Stimulated activated CD8-positive, alpha-beta memory T cell treated with anti-CD3 and anti-CD28 coated beads, Interleukin-7, amount 100 ng/mL, for 4 hours (primary cell): ENCODE data around the gene TP63.
"Not testable (repeated sequence)": the region's sequence is repeated elsewhere in the genome, so short reads cannot be mapped to it uniquely, and the experiment has no call there.

Source experiments
- DNase-seq, 2 donors: peaks; one replicate each; pipeline ENCODE4 v3.0.0-alpha.2; 2020; ENCODE audit warnings: low read depth in 2 of 2

Gene TP63

DNA sequence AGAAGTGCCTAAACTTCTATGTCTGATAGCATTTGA, at the start of gene TP63:
TP63 (plus strand) TSS at position 17 of the 36 bp plus-strand sequence. CDS start 127 bp downstream, outside the sequence.
- no peak for DNase-seq

- no peak for DNase-seq
Measured at GRCh38 chr3:189582179-189582578, 49.0 kb upstream of the TP63 start.

DNA sequence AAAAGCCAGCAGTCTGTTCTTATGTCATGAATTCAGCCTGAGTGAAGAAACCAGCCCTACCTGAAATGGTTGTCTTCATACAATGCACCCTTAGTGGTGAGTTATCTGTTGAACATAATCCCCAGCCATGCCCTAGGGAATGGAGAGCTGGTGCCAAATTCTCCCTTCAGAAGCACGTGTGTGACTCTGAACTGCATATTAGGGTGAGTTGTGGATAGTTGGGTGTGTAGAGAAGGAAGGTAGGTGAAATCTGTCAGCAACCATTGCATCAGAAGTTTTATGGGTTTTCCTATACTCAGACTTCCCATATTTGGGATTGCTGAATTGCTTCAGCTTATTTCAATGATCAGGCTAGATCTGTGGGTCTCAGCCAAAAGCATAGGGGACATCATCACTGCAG, 46.5 kb upstream of the TP63 start:
- no peak for DNase-seq

- DNase-seq = no peak
Measured at GRCh38 chr3:189586941-189587663, 44.1 kb upstream of the TP63 start.

DNA sequence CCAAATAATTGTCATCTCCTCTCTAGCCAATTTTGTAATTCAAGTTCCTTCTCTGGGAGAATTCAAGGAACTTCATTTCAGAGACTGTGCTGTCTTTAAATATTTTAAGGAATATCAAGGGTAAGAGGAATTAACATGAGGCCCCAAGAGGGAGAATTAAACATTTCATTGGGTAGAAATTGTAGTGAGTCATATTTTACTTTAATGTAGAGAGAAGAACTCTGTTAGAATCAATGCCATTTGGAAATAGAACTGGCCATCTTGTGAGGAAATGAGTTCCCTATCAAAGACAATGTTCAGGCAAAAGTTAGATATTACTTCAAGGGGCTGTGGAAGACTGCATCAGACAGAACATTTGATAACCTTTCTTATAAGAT, 43.5 kb upstream of the TP63 start:
- no peak for DNase-seq

- no peak for DNase-seq
Measured at GRCh38 chr3:189588070-189588469, 43.1 kb upstream of the TP63 start.

- DNase-seq = no peak
Measured at GRCh38 chr3:189588475-189589178, 42.6 kb upstream of the TP63 start.

GRCh38 chr3:189589179-189589569, 42.0 kb upstream of the TP63 start:
- DNase-seq = no peak

- no peak for DNase-seq
Measured at GRCh38 chr3:189590223-189590622, 41.0 kb upstream of the TP63 start.

GRCh38 chr3:189593581-189593980, 37.6 kb upstream of the TP63 start:
- DNase-seq = no peak

GRCh38 chr3:189596078-189596979, 34.9 kb upstream of the TP63 start:
- not testable (repeated sequence) for DNase-seq

DNA sequence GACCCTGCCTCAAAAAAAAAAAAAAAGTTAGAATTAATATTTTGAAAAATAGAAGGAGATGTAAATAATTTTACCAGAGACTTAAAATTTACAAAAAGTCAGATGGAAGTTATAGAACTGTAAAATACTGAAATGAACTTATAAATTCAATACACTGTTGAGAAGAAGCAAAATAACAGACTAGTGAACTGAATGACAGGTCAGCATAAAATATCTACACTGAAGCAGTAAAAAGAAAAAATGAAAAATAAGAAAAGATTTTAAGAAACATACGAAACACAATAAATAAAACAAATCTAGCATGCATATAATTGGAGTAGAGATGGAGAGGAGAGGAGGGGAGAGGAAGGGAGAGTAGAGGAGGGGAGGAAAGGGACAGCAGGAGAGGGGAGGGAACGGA, 33.3 kb upstream of the TP63 start:
- DNase-seq = no peak

DNA sequence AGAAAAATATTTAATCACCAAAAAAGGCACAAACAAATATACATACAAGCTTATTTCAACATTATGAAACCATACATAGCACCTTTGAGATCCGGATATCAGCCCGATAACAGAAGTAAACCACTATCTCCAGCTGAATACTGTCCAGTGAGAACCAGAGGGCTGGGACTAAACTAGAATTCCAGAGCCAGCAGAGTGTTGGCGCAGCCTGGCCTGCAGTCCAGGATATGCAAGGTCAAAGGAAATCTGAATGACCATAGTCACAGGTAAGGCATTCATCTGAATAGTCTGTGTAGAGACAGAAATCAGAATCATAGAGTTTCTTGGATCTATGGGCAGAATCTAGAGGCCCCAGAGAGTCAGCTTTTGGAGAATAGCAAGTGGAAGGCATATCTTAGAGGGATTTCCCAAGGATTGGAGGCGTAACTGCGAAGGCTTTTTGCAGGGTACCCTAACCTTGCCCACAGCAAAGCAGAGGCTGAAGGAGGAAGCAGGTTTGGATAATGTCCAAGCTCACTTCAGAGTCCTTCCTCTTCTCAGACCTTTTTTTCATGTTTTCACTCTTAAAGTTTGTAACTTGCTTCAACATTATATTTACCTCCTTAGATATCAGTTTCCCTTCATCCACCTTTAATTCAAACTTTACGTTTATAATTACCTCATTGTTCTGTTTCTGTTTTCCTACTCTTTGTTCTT, 32.5 kb upstream of the TP63 start:
- DNase-seq = no peak

GRCh38 chr3:189602471-189602870, 28.7 kb upstream of the TP63 start:
- no peak for DNase-seq

GRCh38 chr3:189605717-189606116, 25.5 kb upstream of the TP63 start:
- DNase-seq = no peak

GRCh38 chr3:189606774-189607173, 24.4 kb upstream of the TP63 start:
- DNase-seq = no peak

DNA sequence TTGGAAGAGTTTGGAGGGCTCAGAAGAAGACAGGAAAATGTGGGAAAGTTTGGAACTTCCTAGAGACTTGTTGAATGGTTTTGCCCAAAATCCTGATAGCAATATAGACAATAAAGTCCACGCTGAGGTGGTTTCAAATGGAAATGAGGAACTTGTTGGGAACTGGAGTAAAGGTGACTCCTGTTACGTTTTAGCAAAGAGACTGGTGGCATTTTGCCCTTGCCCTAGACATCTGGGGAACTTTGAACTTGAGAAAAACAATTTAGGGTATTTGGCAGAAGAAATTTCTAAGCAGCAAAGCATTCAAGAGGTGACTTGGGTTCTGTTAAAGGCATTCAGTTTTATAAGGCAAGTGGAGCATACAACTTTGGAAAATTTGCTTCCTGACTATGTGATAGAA, 18.5 kb upstream of the TP63 start:
- DNase-seq = not testable (repeated sequence)

DNA sequence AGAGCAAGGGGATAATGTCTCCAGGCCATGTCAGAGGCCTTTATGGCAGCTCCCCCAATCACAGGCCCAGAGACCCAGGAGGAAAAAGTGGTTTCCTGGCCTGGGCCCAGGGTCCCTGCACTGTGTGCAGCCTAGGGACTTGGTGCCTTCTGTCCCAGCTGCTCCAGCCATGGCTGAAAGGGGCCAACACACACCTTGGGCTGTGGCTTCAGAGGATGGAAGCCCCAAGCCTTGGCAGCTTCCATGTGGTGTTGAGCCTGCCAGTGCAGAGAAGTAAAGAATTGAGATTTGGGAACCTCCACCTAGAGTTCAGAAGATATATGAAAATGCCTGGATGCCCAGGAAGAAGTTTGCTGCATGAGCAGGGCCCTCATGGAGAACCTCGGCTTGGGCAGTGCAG, 18.1 kb upstream of the TP63 start:
- no peak for DNase-seq

GRCh38 chr3:189621948-189622603, 9.1 kb upstream of the TP63 start:
- no peak for DNase-seq

- no peak for DNase-seq
Measured at GRCh38 chr3:189622629-189623028, 8.6 kb upstream of the TP63 start.

DNA sequence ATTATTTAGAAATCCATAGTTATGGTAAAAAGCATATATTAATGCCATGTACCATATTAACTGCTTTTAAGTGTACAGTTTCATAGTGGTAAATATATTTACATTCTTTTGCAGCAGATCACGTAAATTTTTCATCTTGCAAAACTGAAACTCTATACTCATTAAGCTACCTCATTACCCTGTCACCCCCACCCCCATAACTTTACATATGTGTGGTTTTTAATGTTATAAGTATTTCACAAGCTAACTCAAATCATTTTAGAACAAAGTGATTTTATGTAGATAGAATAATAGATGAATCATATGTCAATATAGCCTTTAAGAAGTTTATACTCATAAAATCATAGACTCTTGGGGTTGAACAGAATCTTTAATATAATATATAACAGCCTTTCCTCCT, 7.1 kb upstream of the TP63 start:
- no peak for DNase-seq

DNA sequence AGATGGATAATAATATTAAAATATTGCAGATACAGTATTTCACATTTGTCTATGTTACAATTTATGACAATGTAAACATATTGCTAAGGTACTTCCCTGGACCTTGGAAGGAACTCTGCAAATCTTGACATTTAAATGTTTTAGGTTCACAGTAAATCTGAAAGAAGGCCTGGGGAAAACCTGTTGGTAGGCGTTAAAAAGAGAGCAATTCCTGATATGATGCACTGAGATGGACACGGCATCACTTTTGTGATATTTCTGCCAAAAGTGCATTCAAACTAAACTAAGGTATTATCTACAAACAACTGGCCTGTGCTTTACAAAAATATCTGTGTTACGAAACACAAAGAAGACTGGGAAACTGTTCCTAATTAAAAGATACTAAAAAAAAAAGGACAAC, 6.1 kb upstream of the TP63 start:
- DNase-seq = no peak
